Activated naive CD4-positive, alpha-beta T cell treated with anti-CD3 and anti-CD28 coated beads, Interleukin-2, amount 50 U/mL, for 16 hours (primary cell): ENCODE results near the gene AGT.
"Not testable (repeated sequence)": the region's sequence is repeated elsewhere in the genome, so short reads cannot be mapped to it uniquely, and the experiment has no call there.

Experiments
- DNase-seq: peaks from one replicate; pipeline ENCODE4 v3.0.0-alpha.2; 2020

The AGT gene

DNA sequence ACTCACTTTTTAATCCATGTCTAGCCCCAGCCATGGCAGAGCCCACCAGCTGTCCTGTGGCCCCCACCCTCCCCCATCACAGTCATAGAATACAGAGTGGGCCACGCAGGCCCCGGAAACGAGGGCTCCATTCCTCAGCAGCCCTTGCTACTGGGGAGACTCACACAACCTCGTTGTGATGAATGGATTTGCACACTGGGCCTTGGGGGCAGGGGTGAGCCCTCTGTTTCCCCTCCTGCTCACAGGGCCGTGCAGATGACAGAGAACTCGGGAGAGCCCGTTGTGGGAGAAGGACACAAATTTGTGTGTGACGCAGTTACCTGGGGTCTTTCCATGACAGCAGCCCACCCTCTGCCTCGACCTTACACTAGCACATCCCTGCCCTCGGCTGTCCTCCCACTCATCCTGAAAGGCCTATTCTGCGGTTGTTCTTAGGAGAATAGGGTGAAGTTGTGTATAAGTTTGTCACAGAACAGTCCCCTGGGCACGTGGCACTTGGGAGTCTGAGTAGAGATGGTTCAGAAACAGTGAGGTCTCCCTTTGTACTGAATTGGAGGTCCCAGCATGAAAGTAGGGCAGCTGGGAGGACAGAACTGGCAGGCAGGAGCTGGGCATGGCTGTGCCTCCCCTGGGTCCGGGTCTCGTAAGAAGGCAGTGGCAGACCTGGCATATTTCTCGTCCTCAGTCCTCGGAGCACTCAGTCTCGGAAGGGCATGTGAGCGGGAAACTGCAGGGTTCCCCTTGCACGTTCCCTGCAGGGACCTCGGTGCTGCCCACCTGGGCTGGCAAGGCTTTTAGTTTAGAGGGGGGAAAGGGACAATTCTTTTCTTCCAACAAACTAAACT lies 6.8 kb downstream of the AGT start:
- DNase-seq: no peak

DNA sequence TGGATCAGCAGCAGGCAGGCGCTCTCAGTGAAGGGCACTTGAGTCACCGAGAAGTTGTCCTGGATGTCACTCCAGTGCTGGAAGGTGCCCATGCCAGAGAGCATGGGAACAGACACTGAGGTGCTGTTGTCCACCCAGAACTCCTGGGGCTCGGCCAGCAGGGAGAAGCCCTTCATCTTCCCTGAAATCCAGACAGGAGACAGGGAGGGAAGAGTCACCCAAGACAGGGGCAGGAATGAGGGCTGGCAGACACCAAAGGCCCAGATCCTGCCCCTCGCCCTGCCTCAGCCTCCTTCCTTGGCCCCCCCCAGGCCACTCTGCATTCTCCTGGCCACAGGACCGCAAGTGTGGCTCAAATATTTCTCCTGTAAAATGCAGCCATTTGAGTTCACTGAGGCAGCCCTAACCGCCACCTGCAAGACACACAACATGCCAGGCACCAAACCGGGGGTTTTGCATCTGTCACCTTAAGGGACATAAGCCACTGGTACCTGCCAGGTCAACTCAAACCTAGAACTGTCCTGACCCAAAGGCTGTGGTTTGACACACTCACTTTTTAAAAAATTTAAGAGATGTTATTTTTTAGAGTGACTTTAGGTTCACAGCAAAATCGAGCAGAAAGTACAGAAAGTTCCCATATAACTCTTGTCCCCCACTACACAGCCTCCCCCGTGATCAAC lies 7.8 kb downstream of the AGT start:
- no peak for DNase-seq

DNA sequence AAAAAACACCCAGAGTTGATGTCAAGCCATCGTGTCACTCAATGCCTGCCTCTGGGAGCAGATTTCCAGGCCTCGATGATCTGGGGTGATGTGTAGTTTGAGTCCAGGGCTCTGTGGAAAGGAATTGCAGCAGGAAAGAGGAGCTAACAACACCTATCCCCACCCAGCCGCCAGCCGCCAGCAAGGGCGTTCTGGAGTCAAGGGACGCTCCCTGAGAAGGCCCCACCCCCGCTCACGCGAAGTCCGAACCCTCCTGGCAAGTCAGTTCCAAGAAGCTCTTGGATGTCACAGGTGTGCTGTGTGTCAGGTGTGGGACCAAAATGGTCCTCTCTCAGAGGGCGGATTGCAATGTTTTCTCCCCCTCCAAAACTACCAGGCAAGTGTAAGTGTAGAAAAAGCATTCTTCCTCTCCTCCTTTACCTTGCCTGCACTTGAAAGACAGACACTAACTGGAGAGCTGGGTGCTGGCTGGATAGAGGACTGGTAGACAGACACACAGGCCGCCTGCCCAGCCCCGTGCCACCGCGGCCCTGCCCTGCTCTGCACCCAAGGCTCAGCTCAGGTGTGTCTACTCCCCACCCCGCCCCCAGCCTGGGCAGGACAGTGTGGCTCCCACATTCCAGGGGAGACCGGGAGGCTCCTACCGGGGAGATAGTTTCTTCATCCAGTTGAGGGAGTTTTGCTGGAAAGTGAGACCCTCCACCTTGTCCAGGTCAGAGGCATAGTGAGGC lies 8.5 kb downstream of the AGT start:
- no peak for DNase-seq

DNA sequence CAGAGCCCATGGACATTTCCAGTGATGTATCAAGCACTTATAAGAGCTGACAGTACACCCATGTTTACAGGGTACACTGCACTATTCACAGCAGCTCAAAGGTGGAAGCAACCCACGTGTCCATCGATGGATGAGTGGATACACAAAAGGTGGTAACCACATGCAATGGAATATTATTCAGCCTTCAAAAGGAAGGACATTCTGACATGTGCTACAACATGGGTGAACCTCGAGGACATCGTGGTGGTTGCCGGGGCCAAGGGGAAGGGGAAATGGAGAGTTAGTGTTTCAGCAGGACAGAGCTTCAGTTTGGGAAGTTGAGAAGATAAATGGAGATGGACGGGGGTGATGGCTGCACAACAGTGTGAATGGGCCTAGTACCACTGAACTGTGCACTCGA lies 9.1 kb downstream of the AGT start:
- DNase-seq: no peak

DNA sequence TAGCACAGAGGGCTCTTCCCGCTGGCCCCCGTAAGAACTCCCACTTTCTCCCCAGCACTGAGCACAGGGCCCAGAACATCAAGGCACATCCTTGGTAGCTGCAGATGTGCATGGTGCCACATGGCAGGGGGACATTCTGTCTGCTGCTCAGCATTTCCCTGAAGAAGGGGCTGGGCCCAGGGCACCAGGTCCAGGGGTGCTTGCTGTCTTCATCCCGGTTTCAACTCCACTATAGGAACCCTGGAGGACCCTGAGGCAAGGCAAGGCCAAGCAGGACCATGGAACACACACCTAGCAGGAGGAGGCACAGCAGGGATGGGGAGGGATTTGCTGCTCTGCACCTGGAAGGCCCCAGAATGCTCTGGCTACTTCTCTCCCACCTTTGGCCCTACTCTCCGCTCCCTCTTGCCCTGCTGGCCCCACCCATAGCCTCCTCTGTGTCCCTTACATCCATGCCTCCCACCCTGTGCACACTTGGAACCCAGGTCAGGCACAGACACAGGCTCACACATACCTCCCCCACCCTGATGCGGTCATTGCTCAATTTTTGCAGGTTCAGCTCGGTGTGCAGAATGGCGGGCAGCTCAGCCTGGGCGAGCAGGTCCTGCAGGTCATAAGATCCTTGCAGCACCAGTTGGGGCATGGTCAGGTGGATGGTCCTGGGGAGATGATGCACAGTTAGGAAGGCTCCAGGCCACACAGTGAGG lies 10.1 kb downstream of the AGT start:
- DNase-seq: no peak

DNA sequence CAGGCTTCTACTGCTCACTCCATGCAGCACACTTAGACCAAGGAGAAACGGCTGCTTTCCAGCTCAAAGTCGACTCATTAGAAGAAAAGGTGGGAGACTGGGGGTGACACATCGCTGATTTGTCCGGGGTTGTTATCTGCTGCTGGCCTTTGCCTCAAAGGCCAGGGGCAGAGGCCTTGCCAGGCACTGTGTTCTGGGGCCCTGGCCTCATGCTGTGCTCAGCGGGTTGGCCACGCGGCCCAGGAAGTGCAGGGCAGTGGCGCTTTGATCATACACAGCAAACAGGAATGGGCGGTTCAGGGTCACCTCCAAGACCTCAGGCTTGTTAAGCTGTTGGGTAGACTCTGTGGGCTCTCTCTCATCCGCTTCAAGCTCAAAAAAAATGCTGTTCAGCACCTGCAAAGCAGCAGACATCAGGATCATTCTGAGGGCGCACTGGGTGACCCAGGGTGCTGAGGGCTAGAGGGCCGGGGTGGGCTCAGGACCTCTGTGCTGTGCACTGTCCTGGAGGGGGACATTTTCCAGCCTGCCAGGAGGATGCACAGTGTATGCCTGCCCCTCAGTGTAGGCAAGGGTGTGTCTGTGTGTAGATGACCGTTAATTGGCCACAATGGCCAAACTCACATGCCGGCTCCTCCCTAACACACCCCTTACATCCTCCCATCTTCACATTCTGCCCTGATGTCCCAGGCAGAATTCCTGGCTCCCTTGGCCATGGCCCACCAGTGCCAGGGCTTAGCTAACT lies 10.8 kb downstream of the AGT start:
- DNase-seq: no peak

DNA sequence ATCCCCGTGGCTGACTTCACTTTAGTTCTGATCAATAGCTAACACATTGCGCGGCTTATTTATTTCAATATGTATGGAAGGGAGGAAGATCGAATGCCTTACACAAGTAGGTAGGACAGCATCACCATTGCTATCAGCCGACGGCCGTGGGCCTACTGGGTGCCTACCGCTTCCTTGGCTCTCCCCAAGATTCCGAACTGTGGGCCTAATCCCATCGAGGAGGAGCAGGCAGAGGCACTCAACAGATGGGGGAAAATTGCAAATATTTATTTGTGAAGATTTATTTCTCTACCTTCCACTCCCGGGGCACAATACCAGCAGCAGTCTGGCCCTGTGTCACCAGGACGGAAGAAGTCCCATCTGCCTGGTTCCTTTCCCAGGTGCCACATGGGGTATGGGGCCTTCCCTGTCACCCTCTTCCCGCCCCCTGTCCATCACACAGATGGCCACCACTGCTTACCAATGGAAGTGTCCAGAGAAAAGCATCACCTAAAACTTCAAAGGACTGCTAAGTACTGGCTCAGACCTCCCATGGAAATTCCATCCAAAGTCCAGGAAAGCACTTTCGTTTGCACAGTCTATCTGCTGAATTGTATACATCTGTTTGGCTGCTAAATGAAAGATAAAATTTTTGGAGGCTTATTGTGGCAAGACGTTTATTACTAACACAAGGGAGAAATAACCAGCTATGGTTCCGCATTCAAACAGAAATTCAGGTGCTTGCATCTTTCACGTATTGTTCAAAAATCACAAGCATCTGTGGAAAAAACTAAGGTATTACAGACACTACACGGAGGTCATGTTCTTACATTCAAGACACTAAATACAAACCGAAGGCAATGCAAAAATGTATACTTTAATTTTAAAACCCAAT lies 11.8 kb downstream of the AGT start:
- DNase-seq: no peak

DNA sequence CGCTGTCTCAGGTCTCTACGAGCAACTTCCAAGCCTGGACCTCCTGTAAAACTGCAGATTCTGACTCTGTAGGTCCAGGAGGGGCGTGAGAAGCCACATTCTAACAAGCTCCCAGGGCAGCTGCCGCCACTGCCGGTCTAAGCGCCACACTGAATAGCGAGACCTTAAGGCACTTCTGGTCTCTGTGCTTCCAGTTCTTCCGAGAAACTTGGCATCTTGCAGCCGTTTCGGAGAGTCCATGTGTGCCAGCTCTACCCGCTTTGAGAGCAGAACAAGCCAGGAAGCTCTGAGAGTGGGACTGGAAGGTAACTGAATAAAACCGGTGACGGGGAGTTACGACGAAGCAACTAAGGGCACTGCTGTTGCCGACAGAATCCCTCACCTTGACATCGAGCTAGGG lies 12.5 kb downstream of the AGT start:
- no peak for DNase-seq

DNA sequence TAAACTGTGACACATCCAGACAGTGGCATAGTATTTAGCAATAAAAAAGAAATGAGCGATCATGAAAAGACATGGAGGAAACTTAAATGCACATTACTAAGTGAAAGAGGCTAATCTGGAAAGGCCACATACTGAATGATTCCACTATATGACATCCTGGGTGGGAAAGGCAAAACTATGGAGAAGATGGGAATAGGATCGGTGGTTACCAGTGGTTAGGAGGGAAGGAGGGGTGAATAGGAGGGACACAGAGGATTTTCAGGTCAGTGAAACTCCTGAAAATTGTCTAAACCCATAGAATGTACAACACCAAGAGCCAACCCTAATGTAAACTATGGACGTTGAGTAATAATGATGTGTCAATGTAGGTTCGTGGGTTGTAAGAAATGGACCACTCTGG lies 13.8 kb downstream of the AGT start:
- no peak for DNase-seq

DNA sequence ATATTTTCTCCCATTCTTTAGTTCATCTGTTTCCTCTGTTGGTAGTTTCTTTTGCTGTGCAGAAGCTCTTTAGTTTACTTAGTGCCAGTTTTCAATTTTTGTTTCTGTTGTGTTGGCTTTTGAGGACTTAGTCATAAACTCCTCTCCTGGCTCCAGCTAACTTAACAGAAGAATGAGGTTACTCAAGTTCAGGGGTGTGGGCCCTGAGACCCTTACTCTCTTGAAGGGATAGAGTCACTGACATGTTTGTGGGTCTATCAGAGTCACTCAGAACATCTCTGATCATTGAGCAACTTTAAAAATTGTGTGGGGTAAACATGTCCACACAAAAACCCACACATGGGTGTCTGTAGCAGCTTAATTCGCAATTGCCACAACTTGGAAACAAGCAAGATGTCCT lies 14.2 kb downstream of the AGT start:
- no peak for DNase-seq

DNA sequence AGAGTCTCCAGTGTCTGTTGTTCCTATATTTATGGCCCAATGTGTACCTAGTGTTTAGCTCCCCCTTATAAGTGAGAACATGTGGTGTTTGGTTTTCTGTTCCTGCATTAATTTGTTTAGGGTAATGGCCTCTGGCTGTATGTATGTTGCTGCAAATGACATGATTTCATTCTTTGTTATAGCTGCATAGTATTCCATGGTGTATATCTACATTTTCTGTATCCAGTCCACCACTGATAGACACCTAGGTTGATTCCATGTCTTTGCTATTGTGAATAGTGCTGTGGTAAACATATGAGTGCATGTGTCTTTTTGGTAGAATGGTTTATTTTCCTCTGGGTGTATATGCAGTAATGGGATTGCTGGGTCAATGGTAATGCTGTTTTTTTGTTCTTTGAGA lies 15.0 kb downstream of the AGT start:
- not testable (repeated sequence) for DNase-seq

DNA sequence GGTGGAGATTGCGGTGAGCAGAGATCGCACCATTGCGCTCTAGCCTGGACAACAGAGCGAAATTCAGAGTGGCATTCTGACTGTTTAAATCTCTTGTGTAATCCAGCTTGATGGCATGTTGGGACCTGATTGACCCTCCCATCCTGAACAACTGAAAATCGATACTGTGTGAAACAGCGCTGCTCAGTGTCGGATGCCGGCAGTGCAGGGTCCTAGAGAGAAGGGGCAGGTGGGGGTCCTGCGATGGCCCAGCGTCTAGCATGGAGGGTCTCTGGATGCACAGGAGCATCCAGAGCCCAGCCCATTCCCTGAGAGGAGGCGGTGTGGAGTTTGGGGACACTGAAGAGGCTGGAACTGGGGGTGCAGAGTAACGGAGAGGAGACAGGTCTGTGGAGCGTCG lies 15.8 kb downstream of the AGT start:
- no peak for DNase-seq

DNA sequence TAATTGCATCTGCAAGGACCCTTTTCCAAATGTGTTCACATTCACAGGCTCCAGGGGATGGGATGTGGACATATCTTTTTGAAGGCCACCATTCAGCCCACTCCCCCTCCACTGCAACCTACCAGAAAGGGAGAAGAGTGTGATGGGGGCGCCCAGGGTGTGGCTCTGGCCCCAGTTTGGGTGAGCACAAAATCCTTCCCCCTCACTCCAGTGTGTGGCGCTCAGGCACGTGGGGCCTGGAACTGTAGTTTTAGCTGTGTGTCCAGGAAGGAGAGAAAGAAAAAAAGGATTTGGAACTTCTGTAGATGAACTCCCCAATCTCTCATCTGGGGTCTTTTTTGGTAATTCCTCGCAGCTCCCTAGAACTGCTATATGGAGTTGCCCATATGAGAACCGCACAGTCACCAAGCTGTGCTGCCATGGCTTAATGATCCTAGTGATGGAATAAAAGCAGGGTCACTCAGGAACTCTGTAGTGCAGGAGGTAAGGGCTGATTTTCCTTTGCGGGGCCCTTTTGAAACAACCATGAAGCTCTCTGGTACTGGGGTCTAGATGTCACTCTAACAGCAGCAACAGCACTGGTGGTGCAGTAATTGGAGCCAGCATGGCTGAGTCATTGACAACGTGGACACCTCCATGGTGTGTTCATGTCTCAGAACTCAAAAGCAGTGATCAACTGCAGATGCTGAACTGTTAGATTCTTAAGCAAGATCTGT lies 17.0 kb downstream of the AGT start:
- no peak for DNase-seq

DNA sequence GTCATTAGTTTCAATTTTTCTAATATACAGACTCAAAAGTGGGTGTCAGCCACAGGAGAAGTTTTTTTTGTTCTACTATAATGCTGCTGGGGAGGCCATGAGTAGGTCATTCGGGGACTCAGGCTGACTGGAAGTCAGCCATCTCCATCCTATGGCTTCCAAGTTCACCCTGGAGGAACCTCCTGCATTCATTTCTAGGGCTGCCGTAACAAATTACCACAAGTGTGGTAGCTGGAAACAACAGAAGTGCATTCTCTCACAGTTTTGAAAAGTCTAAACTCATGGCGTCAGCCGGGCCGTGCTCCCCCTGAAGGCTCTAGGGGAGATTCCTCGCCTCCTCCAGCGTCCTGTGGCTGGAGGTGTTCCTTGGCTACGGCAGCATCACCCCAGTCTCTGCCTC lies 17.7 kb downstream of the AGT start:
- no peak for DNase-seq

DNA sequence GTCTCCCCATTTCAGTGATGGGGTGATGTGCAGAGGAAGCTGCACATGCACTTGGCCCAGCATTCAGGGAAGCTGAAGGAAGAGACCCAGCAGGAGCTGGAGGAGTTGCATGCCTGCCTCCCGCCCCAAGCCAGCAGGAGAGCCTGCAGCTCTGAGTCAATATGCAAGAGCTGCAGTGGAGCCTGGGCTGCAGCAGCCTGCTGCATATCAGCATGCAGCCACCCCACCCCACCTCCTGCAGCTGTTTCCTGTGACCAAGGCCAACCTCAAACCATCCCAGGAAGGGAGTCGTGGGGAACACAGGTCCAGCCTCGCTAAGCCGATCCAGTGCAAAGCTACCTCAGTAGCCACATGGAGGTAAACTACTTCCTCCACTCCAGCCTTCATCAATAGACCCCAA lies 18.9 kb downstream of the AGT start:
- no peak for DNase-seq

DNA sequence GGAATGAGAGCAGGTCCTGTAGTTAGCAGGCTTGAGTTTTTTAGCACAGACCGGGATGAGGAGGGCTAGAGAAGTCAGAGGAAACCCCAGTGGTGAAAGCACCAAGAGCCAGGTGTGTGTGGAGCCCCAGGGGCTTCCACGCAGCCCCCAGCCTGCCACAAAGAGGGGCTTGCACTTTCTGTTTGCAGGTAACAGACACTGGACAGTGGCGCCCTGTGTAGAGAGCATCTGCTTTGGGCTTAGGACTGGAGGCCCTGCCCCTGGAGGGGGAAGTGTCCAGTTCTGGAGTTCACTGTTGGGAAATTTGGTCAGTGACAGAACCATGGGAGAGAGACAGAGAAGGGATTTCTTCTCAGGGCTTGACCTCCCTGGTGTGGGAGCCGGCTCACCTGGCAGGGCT lies 19.5 kb downstream of the AGT start:
- DNase-seq: no peak

DNA sequence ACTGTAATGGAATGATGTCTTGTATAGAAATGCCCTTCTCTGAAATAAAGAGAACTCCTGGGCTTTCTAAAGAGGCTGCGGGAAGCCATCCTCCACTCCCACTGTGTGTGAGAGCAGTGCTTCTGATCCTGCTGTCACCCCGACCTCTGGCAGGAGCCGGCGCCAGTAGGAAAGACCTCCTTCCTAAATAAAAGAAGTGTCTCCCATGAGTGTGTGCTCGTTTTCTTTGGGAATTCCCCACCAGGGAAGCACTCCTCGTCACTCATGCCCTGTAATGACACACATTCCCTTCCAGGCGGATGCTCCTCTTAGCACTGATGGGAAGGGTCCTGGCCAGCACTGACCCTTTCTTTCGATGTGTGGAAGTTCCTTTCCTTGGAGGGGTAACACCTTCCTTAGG lies 20.1 kb downstream of the AGT start:
- DNase-seq: no peak

DNA sequence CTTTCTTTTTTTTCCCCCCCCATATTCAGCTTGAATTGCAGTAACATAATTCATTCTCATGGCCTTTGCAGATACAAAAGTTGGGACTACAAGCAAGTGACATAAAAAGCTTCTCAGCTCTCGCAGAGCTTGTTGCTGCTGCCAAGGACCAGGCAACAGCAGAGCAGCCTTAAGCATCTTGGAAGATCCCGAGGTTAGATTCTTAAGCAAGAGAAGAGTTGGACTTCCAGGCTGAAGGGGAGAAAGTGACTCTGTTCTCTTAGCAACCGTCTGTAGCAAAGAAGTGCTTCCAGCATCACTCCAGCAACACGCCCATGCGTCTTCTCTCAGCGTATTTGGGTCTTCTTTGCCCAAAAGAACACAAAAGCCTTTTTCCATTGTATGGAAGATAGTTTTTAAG lies 20.7 kb downstream of the AGT start:
- DNase-seq: no peak

DNA sequence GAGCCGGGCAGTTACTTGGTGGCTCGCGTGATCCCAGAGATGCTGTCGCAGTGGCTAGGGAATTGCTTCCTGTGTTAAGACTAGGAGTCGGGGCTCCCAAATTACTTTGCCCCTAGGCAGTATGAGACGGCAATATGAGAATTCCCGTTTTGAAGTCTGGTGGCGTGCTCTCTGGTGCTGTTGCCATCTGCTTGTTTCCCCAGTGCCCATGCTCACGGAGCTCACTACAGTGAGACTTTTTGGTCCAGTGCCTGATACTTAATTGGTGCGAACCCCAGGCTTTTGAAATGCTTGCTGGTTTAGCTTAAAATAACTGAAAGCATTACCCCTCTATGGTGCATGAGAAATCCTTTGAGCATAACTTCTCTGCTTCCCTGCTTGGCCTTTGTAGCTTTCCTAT lies 22.3 kb downstream of the AGT start:
- no peak for DNase-seq

DNA sequence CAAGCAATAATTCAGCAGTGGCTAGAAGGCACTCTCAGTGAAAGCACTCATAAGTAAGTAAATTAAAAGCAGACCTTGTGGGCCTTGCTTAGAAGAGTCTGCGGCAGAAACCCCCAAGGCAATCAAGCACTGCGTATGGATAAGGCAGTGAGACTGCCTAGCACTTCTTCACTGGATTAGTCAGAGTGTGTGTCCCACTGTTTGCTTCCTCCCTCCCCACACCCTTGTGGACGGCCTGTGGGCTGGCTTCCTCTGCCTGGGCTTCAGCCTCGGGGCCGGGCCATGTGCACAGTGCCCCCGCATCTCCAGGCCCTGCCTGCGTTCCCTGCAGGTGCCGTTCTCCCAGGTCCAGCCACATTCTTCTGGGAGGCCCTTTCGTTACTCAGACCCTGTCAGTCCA lies 23.8 kb downstream of the AGT start:
- no peak for DNase-seq

DNA sequence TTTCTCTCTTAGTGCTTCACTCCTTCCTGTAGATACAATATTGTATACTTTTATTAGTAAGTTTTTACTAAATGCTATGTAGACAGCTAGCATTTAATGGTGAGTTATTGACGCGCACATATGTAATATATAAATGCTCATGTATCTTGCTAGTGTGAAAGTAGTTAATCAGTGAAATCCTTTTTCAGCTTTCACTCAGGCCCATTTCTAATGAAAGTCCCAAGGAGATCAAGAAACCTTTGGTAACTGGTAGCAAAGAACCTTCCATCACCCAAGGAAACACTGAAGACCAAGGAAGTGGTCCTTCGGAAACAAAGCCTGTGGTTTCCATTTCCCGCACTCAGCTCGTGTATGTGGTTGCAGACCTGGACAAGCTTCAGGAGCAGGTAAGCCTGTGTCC lies 27.2 kb downstream of the AGT start:
- DNase-seq: no peak
